ENCODE measurements around the gene BMI1. TPM values are rescaled to one million over a fixed set of nuclear protein-coding genes. Genes with fewer than 3 reads are reported as not detected.
A peak's percentile ranks its signal among the peaks of the same experiment; 100 is the strongest.

Gene BMI1
- total RNA-seq, 1 experiment from 2014 or later: 121 TPM

DNA sequence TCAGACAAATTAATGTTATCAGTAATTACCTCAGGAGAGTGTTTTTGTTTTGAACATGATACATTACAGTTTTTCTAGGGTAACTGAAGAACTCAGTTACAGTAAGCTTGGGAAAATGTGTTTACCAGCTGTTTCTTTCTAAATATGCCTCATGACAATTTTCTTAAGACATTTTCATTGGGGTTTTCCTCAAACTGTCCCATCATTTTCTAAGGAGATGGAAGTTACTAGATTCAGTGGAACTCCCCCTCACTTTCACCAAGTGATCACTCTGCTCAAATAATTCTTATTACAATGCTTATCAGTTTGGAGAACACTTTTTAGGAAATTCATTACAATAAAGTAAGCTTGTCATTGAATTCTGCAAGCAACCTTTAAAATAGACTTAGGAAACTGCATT lies 18.0 kb downstream of the BMI1 start:
- Mint-ChIP-seq H3K9me3 (ENCODE audit: unreplicated experiment) (no peaks in the 10 kb centered on the region), H3K4me3 (ENCODE audit: unreplicated experiment) (peak overlapping the region; percentile 91), H3K27me3 (ENCODE audit: insufficient read depth, unreplicated experiment) (peaks cover 5% of the 10 kb centered on the region), H3K36me3 (ENCODE audit: insufficient read depth, unreplicated experiment) (peaks cover 20% of the 10 kb centered on the region), H3K27ac (ENCODE audit: unreplicated experiment) (no peak overlapping the region), H3K4me1 (ENCODE audit: low read depth, unreplicated experiment) (peaks cover 7% of the 10 kb centered on the region)
- Histone ChIP-seq H3K36me3 (ENCODE audit: control insufficient read depth, insufficient read depth, low read length) (no peaks in the 10 kb centered on the region), H3K27me3 (replicated peaks; ENCODE audit: control insufficient read depth, insufficient read depth, low read length) (no peaks in the 10 kb centered on the region; the same call in 1 of the 2 replicates), H3K4me1 (peaks cover 5% of the 10 kb centered on the region; the same call in 1 of the 2 replicates), H3K9me3 (no peaks in the 10 kb centered on the region), H3K4me3 (ENCODE audit: low read depth, low read length) (no peak overlapping the region)
- TF ChIP-seq, protein P1, sequence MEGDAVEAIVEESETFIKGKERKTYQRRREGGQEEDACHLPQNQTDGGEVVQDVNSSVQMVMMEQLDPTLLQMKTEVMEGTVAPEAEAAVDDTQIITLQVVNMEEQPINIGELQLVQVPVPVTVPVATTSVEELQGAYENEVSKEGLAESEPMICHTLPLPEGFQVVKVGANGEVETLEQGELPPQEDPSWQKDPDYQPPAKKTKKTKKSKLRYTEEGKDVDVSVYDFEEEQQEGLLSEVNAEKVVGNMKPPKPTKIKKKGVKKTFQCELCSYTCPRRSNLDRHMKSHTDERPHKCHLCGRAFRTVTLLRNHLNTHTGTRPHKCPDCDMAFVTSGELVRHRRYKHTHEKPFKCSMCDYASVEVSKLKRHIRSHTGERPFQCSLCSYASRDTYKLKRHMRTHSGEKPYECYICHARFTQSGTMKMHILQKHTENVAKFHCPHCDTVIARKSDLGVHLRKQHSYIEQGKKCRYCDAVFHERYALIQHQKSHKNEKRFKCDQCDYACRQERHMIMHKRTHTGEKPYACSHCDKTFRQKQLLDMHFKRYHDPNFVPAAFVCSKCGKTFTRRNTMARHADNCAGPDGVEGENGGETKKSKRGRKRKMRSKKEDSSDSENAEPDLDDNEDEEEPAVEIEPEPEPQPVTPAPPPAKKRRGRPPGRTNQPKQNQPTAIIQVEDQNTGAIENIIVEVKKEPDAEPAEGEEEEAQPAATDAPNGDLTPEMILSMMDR (IDR thresholded peaks at IDR 0.05; ENCODE audit: insufficient read depth in 1 of 2, low read depth in 1 of 2, low read length in 1 of 2, severe bottlenecking in 1 of 2, unreplicated experiment in 1 of 2): no peak
- intact Hi-C loops (cut with micrococcal nuclease; ENCODE audit: unreplicated experiment): no loop called here
- CTCF ChIA-PET: no interaction called here
- no peak for DNase-seq
- BruUV-seq (replicated peaks): no TSS peak
- POLR2A ChIA-PET: no interaction called here

DNA sequence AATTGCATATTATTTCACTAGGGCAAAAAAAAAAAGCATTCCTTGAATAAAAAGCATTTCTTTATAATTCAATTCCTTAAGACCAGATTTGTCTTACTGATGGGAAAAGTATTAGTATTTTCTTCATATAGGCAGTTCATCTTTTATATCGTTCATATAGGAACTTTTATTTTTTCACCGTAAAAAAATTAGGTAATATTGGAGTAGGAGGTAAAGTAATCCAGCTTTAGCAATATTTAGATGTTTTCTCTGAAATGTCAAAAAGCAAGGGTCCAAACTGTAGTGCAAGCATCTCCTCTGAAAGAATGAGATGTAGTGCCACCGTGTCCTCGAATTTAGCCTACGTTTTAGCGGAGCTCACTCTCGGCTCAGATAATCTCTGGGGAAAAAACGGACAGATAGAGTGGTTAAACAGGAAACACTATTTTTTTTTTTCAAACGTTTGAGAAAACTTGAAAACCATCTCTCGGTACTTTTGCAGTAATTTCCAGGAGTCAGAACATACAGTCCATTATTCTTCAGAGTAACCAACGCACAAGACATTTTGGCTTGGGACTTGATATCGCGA lies 18.9 kb downstream of the BMI1 start:
- Mint-ChIP-seq H3K4me1 (ENCODE audit: low read depth, unreplicated experiment) (peaks cover 7% of the 10 kb centered on the region), H3K36me3 (ENCODE audit: insufficient read depth, unreplicated experiment) (peaks cover 18% of the 10 kb centered on the region), H3K27ac (ENCODE audit: unreplicated experiment) (peak overlapping the region; percentile 93), H3K4me3 (ENCODE audit: unreplicated experiment) (peak overlapping the region; percentile 91), H3K9me3 (ENCODE audit: unreplicated experiment) (no peaks in the 10 kb centered on the region), H3K27me3 (ENCODE audit: insufficient read depth, unreplicated experiment) (peaks cover 5% of the 10 kb centered on the region)
- intact Hi-C loops (cut with micrococcal nuclease; ENCODE audit: unreplicated experiment): loop anchor here (1.0 to 5.0 kb wide), 4 partner anchors 18 to 97 kb away; partner anchors contain the start of gene COMMD3
- Histone ChIP-seq H3K36me3 (ENCODE audit: control insufficient read depth, insufficient read depth, low read length) (no peaks in the 10 kb centered on the region), H3K27me3 (replicated peaks; ENCODE audit: control insufficient read depth, insufficient read depth, low read length) (no peaks in the 10 kb centered on the region; the same call in 1 of the 2 replicates), H3K9me3 (no peaks in the 10 kb centered on the region), H3K4me1 (peaks cover 5% of the 10 kb centered on the region; the same call in 1 of the 2 replicates), H3K4me3 (ENCODE audit: low read depth, low read length) (peak overlapping the region; percentile 74)
- DNase-seq: no peak
- TSS peak; percentile 80 for BruUV-seq (replicated peaks)
- POLR2A ChIA-PET: interaction anchor here (0.6 to 1.2 kb wide), 10 partner anchors 16 to 337 kb away, joined by 3 to 16 read pairs (median 4); partner anchors contain the start of gene COMMD3
- CTCF ChIA-PET: interaction anchor here (0.6 to 1.2 kb wide), 12 partner anchors 24 to 1470 kb away, joined by 3 to 10 read pairs (median 3); partner anchors contain the start of gene COMMD3
- TF ChIP-seq, protein P1 (IDR thresholded peaks at IDR 0.05; ENCODE audit: insufficient read depth in 1 of 2, low read depth in 1 of 2, low read length in 1 of 2, severe bottlenecking in 1 of 2, unreplicated experiment in 1 of 2): no peak

DNA sequence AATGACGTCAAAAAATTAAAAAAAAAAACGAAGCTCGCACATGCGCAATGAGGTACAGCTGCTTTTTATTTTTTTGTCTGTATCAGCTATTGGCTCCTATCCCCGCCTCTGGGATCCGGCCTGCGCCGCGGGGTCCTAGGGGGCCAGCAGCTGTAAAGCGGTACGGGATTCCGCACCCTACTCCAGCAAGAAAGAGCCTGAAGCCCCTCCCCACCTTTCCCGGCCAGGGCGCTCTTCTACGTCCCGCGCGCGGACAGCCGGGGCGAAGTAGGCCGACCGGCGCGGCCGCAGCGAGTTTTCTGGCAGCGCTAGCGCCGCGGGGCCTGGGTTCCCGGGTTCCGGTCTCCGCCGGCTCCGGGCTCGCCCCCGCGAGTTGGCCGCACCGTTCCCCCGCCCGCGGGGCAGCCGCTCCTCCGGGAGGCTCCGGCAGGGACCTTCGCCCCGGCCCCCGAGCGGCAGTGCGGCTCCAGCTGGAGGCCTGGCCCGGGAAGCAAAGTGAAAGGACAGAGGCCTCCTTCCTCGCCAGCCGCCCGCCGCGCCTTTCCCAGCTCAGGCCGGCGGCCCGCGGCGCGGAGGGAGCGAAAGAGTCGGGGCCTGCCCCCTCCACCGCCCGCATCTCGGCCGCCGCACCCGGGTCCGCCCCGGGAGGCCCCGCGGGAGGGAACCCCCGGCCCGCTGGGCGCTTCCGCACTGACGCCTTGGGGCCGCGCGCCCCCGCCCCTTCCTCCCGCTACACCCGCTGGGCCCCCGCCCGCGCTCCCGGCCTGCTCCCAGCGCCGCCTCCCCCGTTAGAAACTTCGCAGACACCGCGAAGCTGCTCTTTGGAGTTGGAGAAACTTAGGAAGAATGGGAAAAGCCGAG lies 19.7 kb downstream of the BMI1 start:
- Mint-ChIP-seq H3K27me3 (ENCODE audit: insufficient read depth, unreplicated experiment) (peaks cover 5% of the 10 kb centered on the region), H3K27ac (ENCODE audit: unreplicated experiment) (peak overlapping the region; percentile 93), H3K4me3 (ENCODE audit: unreplicated experiment) (peak overlapping the region; percentile 91), H3K36me3 (ENCODE audit: insufficient read depth, unreplicated experiment) (peaks cover 12% of the 10 kb centered on the region), H3K4me1 (ENCODE audit: low read depth, unreplicated experiment) (peaks cover 7% of the 10 kb centered on the region), H3K9me3 (ENCODE audit: unreplicated experiment) (no peaks in the 10 kb centered on the region)
- intact Hi-C loops (cut with micrococcal nuclease; ENCODE audit: unreplicated experiment): loop anchor here (1.0 to 5.0 kb wide), 4 partner anchors 18 to 97 kb away; partner anchors contain the start of gene COMMD3
- no peaks in the 10 kb centered on the region for H3K9me3 ChIP-seq
- ChIA-PET POLR2A (interaction anchor here (0.5 to 1.2 kb wide), 13 partner anchors 13 to 821 kb away, joined by 3 to 16 read pairs (median 4); partner anchors contain the start of gene COMMD3), CTCF (interaction anchor here (0.6 to 1.3 kb wide), 14 partner anchors 16 to 1470 kb away, joined by 3 to 10 read pairs (median 3); partner anchors contain the start of gene COMMD3)
- TF ChIP-seq, protein P1 (IDR thresholded peaks at IDR 0.05; ENCODE audit: insufficient read depth in 1 of 2, low read depth in 1 of 2, low read length in 1 of 2, severe bottlenecking in 1 of 2, unreplicated experiment in 1 of 2): no peak
- H3K27me3 ChIP-seq (replicated peaks; ENCODE audit: control insufficient read depth, insufficient read depth, low read length): no peaks in the 10 kb centered on the region; the same call in 1 of the 2 replicates
- no TSS peak for BruUV-seq (replicated peaks)
- H3K4me1 ChIP-seq: peaks cover 5% of the 10 kb centered on the region; the same call in 1 of the 2 replicates
- peak; percentile 70 to 82 for DNase-seq
- no peaks in the 10 kb centered on the region for H3K36me3 ChIP-seq (ENCODE audit: control insufficient read depth, insufficient read depth, low read length)
- H3K4me3 ChIP-seq (ENCODE audit: low read depth, low read length): peak overlapping the region; percentile 74

All from Caco-2 (cell line).